Heart left ventricle (tissue), 13 donors: Measurements from ENCODE around the gene LYPLA2.
A peak's percentile ranks its signal among the peaks of the same experiment; 100 is the strongest.

Experiments used
- POLR2A ChIP-seq, 2 donors: fragments of 450-650 bp; IDR thresholded peaks; one replicate each; pipeline ENCODE4 v1.6.1; 2017; ENCODE audit warnings: antibody characterized with exemption in 2 of 2, mild to moderate bottlenecking in 2 of 2, moderate library complexity in 2 of 2
- TF ChIP-seq, protein P1 (sequence below), 12 donors: fragments of 200-600 bp; sonication (generic) in 4 of 12; IDR thresholded peaks; one replicate each; pipeline versions ENCODE4 v1.5.0 to v1.8.0; 2018 to 2022; ENCODE audit warnings: antibody characterized with exemption in 12 of 12, mild to moderate bottlenecking in 5 of 12
- donor health status: ischemic (EF 13 %, LVEDD 7.1; RV severe dilation, severe dysfunction).
- donor health status: DM: no; HTN: yes; CAD: no.
- donor health status: DM: no; HTN: no; CAD: no.
- donor health status: ischemic (EF 25% LVEDD 6.9; RV normal size, moderate dysfunction).
- donor health status: ischemic (EF 25% LVEDD 5.7; RV mildly dilated, moderate dysfunction).
- donor health status: ischemic (EF 35%, LVEDD 5.7; RV mildly dilated, moderate dysfunction).
- donor health status: nonischemic (EF 11% LVEDD 7.7; RV severe dilation, severe dysfunction).
- donor health status: DM: yes; HTN: yes; CAD: no.
- donor health status: PGD.
- donor health status: ischemic (EF 29% LVEDD 5.4; RV normal size, mild dysfunction).
- donor health status: nonischemic (EF 23%, LVEDD 6.1; RV moderate dilation, normal function).

DNA sequence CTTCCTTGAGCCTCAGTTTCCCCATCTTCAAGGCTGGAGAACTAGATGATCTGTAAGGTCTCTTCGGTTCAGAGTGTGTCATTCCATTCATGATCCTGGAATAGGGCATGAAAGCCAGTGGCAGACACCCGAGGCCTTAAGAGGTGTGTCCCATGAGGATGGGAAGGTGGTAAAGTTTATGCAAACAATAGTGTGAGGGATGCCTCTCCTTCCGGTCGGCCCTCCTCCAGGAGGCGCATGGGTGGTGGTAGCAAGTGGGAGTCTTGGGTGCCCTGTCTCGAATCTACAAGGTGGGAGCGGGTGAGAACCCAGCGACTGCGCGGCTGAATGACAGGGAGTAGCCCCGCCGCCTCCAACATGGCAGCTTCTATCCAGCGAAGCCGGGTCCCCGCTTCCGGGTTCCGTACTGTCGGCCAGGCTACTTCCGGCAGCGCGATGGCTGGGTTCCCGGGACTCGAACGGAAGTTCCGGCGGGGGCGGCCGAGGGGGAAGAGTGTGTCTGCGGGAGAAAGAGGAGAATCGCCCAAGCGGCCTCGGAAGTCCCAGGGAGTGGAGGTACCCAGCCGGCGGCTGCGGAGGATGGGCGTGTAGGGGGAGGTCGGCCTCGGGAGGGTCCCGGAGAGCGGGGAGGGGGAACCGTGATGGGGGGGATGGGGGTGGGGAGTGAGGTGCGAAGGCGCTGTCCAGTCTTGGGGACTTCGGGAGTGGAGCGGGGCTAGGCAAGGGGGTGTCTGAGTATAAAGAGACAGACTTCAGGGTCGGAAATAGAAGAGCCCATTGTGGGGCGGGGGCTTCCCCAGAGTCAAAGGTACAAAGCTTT, at the start of gene LYPLA2:
- TF ChIP-seq POLR2A (IDR thresholded peaks at IDR 0.05), result peak in 1 of 2 donors; percentile 35
- TF ChIP-seq, protein P1, sequence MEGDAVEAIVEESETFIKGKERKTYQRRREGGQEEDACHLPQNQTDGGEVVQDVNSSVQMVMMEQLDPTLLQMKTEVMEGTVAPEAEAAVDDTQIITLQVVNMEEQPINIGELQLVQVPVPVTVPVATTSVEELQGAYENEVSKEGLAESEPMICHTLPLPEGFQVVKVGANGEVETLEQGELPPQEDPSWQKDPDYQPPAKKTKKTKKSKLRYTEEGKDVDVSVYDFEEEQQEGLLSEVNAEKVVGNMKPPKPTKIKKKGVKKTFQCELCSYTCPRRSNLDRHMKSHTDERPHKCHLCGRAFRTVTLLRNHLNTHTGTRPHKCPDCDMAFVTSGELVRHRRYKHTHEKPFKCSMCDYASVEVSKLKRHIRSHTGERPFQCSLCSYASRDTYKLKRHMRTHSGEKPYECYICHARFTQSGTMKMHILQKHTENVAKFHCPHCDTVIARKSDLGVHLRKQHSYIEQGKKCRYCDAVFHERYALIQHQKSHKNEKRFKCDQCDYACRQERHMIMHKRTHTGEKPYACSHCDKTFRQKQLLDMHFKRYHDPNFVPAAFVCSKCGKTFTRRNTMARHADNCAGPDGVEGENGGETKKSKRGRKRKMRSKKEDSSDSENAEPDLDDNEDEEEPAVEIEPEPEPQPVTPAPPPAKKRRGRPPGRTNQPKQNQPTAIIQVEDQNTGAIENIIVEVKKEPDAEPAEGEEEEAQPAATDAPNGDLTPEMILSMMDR (IDR thresholded peaks at IDR 0.05), result peak in 1 of 12 donors; percentile 3
